Measurements from ENCODE around the gene ANKRD29.

ANKRD29 gene

DNA sequence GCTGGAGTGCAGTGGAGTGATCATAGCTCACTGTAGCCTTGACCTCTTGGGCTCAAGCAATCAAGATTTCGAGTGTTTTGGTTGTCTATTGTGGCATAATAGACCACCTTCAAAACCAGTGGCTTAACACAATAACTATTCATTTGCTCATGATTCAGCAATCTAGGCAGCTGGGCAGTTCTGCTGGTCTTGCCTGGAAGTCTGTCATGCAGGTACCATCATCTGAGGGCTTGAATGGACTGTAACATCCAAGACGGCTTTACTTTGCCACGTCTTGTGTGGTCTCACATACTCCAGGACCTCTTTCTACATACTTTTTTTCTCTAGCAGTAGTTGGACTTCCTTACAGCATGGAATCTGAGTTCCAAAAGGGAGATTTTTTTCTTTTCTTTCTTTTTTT, 13.2 kb upstream of the ANKRD29 start:
- no peak overlapping the region for H3K4me3 ChIP-seq (ENCODE audit: low read depth, low read length)
- ChIA-PET CTCF (interaction anchor here (1.4 to 2.5 kb wide), 2 partner anchors 11 to 27 kb away, joined by 3 to 9 read pairs; no protein-coding TSS in a partner anchor), POLR2A (no interaction called here)
- H3K4me1 ChIP-seq (ENCODE audit: control insufficient read depth, insufficient read depth, low read length) = no peaks in the 10 kb centered on the region
- TF ChIP-seq YY1 (tag by site-specific recombination; IDR thresholded peaks at IDR 0.05) = no peak
- TF ChIP-seq ZNF558 (tag by site-specific recombination; IDR thresholded peaks at IDR 0.05) = no peak
- H3K9me3 ChIP-seq (ENCODE audit: control insufficient read depth, insufficient read depth, low read depth, low read length) = no peaks in the 10 kb centered on the region
- H3K36me3 ChIP-seq (ENCODE audit: control insufficient read depth in 2 of 2, insufficient read depth in 1 of 2, low read length in 2 of 2) = no peaks in the 10 kb centered on the region
- no peak overlapping the region for H3K27ac ChIP-seq (ENCODE audit: extremely low read depth, low read depth, low read length)

DNA sequence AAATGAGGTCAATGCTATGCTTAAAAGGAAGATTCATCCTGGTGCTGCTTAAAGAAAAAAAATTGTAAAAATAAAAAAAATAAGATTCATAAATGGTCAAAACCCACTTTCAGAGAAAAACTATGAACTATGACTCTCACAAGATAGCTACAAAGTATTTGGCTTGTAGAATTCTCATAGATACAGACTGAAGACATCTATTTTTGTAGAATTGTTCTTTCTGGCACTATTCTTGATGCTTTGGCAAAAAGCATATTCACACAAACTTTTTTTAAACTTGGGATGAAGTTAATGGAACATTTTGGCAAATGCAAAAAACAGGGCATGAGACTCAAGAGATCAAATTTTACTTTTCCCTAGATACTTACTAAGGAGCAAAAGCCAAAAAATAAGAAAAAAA, 12.5 kb upstream of the ANKRD29 start:
- Histone ChIP-seq H3K4me1 (ENCODE audit: control insufficient read depth, insufficient read depth, low read length) (no peaks in the 10 kb centered on the region), H3K27ac (ENCODE audit: extremely low read depth, low read depth, low read length) (no peak overlapping the region), H3K36me3 (ENCODE audit: control insufficient read depth in 2 of 2, insufficient read depth in 1 of 2, low read length in 2 of 2) (no peaks in the 10 kb centered on the region), H3K9me3 (ENCODE audit: control insufficient read depth, insufficient read depth, low read depth, low read length) (no peaks in the 10 kb centered on the region), H3K4me3 (ENCODE audit: low read depth, low read length) (no peak overlapping the region)
- ChIA-PET CTCF (interaction anchor here (0.7 to 2.5 kb wide), 3 partner anchors 10 to 29 kb away, joined by 3 to 9 read pairs (median 4); no protein-coding TSS in a partner anchor), POLR2A (no interaction called here)
- TF ChIP-seq ZNF211 (tag by site-specific recombination; IDR thresholded peaks at IDR 0.05; ENCODE audit: low read depth) (no peak), SP7 (tag by site-specific recombination; IDR thresholded peaks at IDR 0.05) (no peak), ZNF2 (tag by site-specific recombination; IDR thresholded peaks at IDR 0.05) (no peak), HOXA7 (CRISPR knock-in tag; IDR thresholded peaks at IDR 0.05; ENCODE audit: borderline replicate concordance) (no peak)

DNA sequence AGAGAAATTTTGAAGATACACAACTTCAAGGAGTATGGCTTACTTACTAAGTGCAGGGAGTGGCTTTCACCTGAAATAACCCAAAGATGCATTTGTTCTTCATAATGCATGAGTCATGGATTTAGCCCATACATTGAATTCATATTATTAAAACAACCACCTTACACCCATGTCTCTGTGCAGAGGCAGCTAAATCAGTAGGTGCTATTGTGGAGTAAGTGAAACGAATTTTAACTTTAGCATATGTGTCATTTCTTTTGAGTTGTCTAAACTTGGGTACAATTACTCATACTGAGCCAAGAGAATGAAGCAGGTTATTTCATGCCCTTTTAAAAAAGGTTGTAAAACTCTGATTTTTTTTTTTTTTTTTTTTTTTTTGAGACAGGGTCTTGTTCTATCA, 11.0 kb upstream of the ANKRD29 start:
- Histone ChIP-seq H3K27ac (ENCODE audit: extremely low read depth, low read depth, low read length) (no peak overlapping the region), H3K36me3 (ENCODE audit: control insufficient read depth in 2 of 2, insufficient read depth in 1 of 2, low read length in 2 of 2) (no peaks in the 10 kb centered on the region), H3K4me1 (ENCODE audit: control insufficient read depth, insufficient read depth, low read length) (no peaks in the 10 kb centered on the region), H3K4me3 (ENCODE audit: low read depth, low read length) (no peak overlapping the region), H3K9me3 (ENCODE audit: control insufficient read depth, insufficient read depth, low read depth, low read length) (no peaks in the 10 kb centered on the region)
- 0 out of 2 replicates have a peak, but pooled peaks have one; percentile 2 for TF ChIP-seq ZNF585B (tag by site-specific recombination; IDR thresholded peaks at IDR 0.05)
- no peak for TF ChIP-seq ZEB2 (tag by site-specific recombination; IDR thresholded peaks at IDR 0.05)
- POLR2A ChIA-PET = interaction anchor here (0.7 kb wide), 1 partner anchor 130 kb away, joined by 6 read pairs; no protein-coding TSS in a partner anchor
- CTCF ChIA-PET = interaction anchor here (2.5 kb wide), 1 partner anchor 29 kb away, joined by 9 read pairs; no protein-coding TSS in a partner anchor

DNA sequence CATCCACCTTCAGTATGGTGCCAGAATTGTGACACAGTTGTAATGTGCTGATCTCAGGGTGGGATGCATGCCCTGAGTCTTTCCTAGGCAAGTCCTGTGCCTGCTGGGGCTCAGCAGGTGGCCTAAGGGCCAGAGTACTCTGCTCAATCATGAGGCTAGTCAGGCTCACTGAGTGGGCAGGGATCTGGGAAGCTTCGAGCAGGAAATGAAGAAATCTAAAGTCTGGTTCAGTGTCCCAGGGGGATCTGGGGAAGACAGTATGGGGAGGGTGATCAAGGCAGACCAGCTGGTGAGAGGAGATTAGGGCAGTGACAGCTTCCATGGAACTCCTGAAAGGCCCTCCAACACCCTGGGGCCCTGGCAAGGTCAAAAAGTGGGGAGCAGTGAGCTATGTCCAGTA, 8.9 kb upstream of the ANKRD29 start:
- POLR2A ChIA-PET = no interaction called here
- no peaks in the 10 kb centered on the region for H3K4me1 ChIP-seq (ENCODE audit: control insufficient read depth, insufficient read depth, low read length)
- no peaks in the 10 kb centered on the region for H3K36me3 ChIP-seq (ENCODE audit: control insufficient read depth in 2 of 2, insufficient read depth in 1 of 2, low read length in 2 of 2)
- CTCF ChIA-PET = interaction anchor here (1.5 to 1.6 kb wide), 2 partner anchors 30 to 32 kb away, joined by 3 to 7 read pairs; no protein-coding TSS in a partner anchor
- peak; percentile 74 for TF ChIP-seq ZIC2 (tag by site-specific recombination; IDR thresholded peaks at IDR 0.05)
- TF ChIP-seq, protein P1, sequence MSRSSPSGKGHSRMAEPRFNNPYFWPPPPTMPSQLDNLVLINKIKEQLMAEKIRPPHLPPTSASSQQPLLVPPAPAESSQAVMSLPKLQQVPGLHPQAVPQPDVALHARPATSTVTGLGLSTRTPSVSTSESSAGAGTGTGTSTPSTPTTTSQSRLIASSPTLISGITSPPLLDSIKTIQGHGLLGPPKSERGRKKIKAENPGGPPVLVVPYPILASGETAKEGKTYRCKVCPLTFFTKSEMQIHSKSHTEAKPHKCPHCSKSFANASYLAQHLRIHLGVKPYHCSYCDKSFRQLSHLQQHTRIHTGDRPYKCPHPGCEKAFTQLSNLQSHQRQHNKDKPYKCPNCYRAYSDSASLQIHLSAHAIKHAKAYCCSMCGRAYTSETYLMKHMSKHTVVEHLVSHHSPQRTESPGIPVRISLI (tag by site-specific recombination; IDR thresholded peaks at IDR 0.05) = no peak
- H3K27ac ChIP-seq (ENCODE audit: extremely low read depth, low read depth, low read length) = no peak overlapping the region
- H3K9me3 ChIP-seq (ENCODE audit: control insufficient read depth, insufficient read depth, low read depth, low read length) = no peaks in the 10 kb centered on the region
- H3K4me3 ChIP-seq (ENCODE audit: low read depth, low read length) = no peak overlapping the region

DNA sequence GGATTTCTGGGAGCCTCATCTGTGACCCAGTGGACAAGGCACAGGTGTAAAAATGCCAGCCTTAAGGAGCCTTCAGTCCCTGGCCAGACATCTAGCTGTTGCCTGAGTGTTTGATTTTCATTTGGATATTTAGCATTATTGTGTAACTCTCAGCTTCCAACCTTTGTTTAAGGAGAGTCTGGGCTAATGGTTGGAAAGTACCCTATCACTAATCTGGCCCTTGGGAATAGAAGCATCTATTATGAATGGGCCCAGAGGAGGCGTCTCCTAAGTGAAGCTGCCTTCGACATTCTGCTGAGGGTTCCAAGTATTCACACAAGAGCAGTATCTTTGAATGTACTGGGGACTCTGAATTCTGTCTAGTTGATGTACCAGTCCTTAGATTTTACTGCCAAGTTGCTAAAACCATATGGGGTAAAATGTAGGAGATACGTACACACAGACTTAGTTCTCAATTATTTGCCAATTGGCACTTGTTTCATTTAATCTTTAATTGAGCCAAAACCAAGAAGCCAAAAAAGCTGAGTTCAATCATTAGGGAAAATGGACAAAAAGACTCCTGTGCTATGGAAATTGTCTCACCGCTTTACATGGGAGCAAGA, 7.2 kb upstream of the ANKRD29 start:
- no peak overlapping the region for H3K27ac ChIP-seq (ENCODE audit: extremely low read depth, low read depth, low read length)
- H3K9me3 ChIP-seq (ENCODE audit: control insufficient read depth, insufficient read depth, low read depth, low read length) = no peaks in the 10 kb centered on the region
- H3K4me1 ChIP-seq (ENCODE audit: control insufficient read depth, insufficient read depth, low read length) = no peaks in the 10 kb centered on the region
- H3K4me3 ChIP-seq (ENCODE audit: low read depth, low read length) = no peak overlapping the region
- ChIA-PET CTCF (interaction anchor here (1.3 to 1.5 kb wide), 2 partner anchors 18 to 32 kb away, joined by 3 to 4 read pairs; no protein-coding TSS in a partner anchor), POLR2A (no interaction called here)
- no peaks in the 10 kb centered on the region for H3K36me3 ChIP-seq (ENCODE audit: control insufficient read depth in 2 of 2, insufficient read depth in 1 of 2, low read length in 2 of 2)
- TF ChIP-seq ZNF248 (tag by site-specific recombination; IDR thresholded peaks at IDR 0.05) (no peak), GLIS1 (tag by site-specific recombination; IDR thresholded peaks at IDR 0.05) (no peak), ZNF175 (tag by site-specific recombination; IDR thresholded peaks at IDR 0.05) (no peak), ZNF112 (tag by site-specific recombination; IDR thresholded peaks at IDR 0.05) (no peak), ZNF214 (tag by site-specific recombination; IDR thresholded peaks at IDR 0.05; ENCODE audit: borderline replicate concordance) (no peak)
- TF ChIP-seq, protein P2, sequence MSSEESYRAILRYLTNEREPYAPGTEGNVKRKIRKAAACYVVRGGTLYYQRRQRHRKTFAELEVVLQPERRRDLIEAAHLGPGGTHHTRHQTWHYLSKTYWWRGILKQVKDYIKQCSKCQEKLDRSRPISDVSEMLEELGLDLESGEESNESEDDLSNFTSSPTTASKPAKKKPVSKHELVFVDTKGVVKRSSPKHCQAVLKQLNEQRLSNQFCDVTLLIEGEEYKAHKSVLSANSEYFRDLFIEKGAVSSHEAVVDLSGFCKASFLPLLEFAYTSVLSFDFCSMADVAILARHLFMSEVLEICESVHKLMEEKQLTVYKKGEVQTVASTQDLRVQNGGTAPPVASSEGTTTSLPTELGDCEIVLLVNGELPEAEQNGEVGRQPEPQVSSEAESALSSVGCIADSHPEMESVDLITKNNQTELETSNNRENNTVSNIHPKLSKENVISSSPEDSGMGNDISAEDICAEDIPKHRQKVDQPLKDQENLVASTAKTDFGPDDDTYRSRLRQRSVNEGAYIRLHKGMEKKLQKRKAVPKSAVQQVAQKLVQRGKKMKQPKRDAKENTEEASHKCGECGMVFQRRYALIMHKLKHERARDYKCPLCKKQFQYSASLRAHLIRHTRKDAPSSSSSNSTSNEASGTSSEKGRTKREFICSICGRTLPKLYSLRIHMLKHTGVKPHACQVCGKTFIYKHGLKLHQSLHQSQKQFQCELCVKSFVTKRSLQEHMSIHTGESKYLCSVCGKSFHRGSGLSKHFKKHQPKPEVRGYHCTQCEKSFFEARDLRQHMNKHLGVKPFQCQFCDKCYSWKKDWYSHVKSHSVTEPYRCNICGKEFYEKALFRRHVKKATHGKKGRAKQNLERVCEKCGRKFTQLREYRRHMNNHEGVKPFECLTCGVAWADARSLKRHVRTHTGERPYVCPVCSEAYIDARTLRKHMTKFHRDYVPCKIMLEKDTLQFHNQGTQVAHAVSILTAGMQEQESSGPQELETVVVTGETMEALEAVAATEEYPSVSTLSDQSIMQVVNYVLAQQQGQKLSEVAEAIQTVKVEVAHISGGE (tag by site-specific recombination; conservative IDR thresholded peaks at IDR 0.05; ENCODE audit: low read depth) = no peak
- TF ChIP-seq, protein P3, sequence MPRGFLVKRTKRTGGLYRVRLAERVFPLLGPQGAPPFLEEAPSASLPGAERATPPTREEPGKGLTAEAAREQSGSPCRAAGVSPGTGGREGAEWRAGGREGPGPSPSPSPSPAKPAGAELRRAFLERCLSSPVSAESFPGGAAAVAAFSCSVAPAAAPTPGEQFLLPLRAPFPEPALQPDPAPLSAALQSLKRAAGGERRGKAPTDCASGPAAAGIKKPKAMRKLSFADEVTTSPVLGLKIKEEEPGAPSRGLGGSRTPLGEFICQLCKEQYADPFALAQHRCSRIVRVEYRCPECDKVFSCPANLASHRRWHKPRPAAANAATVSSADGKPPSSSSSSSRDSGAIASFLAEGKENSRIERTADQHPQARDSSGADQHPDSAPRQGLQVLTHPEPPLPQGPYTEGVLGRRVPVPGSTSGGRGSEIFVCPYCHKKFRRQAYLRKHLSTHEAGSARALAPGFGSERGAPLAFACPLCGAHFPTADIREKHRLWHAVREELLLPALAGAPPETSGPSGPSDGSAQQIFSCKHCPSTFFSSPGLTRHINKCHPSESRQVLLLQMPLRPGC (tag by site-specific recombination; IDR thresholded peaks at IDR 0.05) = no peak

Data from HEK293 (cell line).